HG03025 (cell line): ENCODE data around the gene SCN2A.

Source experiments
- ATAC-seq: cut with Tn5 transposase; IDR thresholded peaks from one replicate; pipeline ENCODE4 v1.9.1; 2021; ENCODE audit warnings: mild to moderate bottlenecking, moderate library complexity; ENCODE audit not compliant: unreplicated experiment, low FRiP score

The SCN2A gene

GRCh38 chr2:165407466-165407865 is 168.3 kb downstream of the SCN2A start:
- ATAC-seq, result no peak

- ATAC-seq, result no peak
Observed at GRCh38 chr2:165408186-165408585, 169.0 kb downstream of the SCN2A start.

- ATAC-seq, result no peak
Observed at GRCh38 chr2:165410276-165410675, 171.1 kb downstream of the SCN2A start.

GRCh38 chr2:165414187-165414586 is 175.0 kb downstream of the SCN2A start:
- no peak for ATAC-seq

- ATAC-seq, result no peak
Observed at GRCh38 chr2:165417009-165417408, 177.8 kb downstream of the SCN2A start.

GRCh38 chr2:165420231-165420630 is 181.0 kb downstream of the SCN2A start:
- ATAC-seq, result no peak

- ATAC-seq, result no peak
Observed at GRCh38 chr2:165423081-165423480, 183.9 kb downstream of the SCN2A start.

GRCh38 chr2:165425556-165425955 is 186.3 kb downstream of the SCN2A start:
- ATAC-seq, result no peak

GRCh38 chr2:165427686-165428085 is 188.5 kb downstream of the SCN2A start:
- ATAC-seq, result no peak

- no peak for ATAC-seq
Observed at GRCh38 chr2:165428926-165429325, 189.7 kb downstream of the SCN2A start.

GRCh38 chr2:165431014-165431413 is 191.8 kb downstream of the SCN2A start:
- no peak for ATAC-seq

- ATAC-seq, result no peak
Observed at GRCh38 chr2:165432234-165432966, 193.2 kb downstream of the SCN2A start.

- no peak for ATAC-seq
Observed at GRCh38 chr2:165434865-165435496, 195.8 kb downstream of the SCN2A start.

GRCh38 chr2:165435611-165436010 is 196.4 kb downstream of the SCN2A start:
- ATAC-seq, result no peak

- ATAC-seq, result no peak
Observed at GRCh38 chr2:165436559-165436958, 197.3 kb downstream of the SCN2A start.

- no peak for ATAC-seq
Observed at GRCh38 chr2:165440367-165440766, 201.2 kb downstream of the SCN2A start.
